NT2/D1 (cell line): ENCODE measurements around the gene MOV10L1.

Source experiments
- SUZ12 ChIP-seq: IDR thresholded peaks from 2 replicates; pipeline ENCODE4 v1.6.1; 2011; ENCODE audit not compliant: insufficient read length, insufficient read depth; ENCODE audit errors: extremely low read depth
- YY1 ChIP-seq: IDR thresholded peaks from 2 replicates; pipeline ENCODE4 v1.6.1; 2011; ENCODE audit not compliant: insufficient read length, insufficient read depth

GRCh38 chr22:50175921-50176849, 86.4 kb downstream of the MOV10L1 start:
- TF ChIP-seq SUZ12 (no peak), YY1 (no peak)
